IPS DF 4.7 (cell line): ENCODE results near the gene ZNF837.

Source experiments
- DNase-seq: peaks from one replicate; pipeline ENCODE4 v3.0.0-alpha.2; 2013; ENCODE audit warnings: low spot score; ENCODE audit errors: extremely low read depth

ZNF837 gene

GRCh38 chr19:58319241-58319640 lies 61.6 kb downstream of the ZNF837 start:
- DNase-seq: no peak

GRCh38 chr19:58318297-58318696 lies 62.5 kb downstream of the ZNF837 start:
- DNase-seq: no peak
